ENCODE results near the gene NR5A2. TPM values are rescaled to one million over a fixed set of nuclear protein-coding genes. Genes with fewer than 3 reads are reported as not detected.
A peak's percentile ranks its signal among the peaks of the same experiment; 100 is the strongest.

The NR5A2 gene
- total RNA-seq, 1 experiment from 2014 or later = 4.7 TPM

- H3K27me3 Mint-ChIP-seq (ENCODE audit: low read depth) = peaks cover 50% of the 10 kb centered on the region
- Histone ChIP-seq H3K4me2 (ENCODE audit: insufficient read depth, insufficient read length, low read length) (peak overlapping the region; percentile 100), H3K23me2 (ENCODE audit: insufficient read length, low read depth, low read length, poor library complexity, severe bottlenecking) (peaks cover 52% of the 10 kb centered on the region), H3K79me1 (ENCODE audit: insufficient read depth, low read depth, low read length, poor library complexity, severe bottlenecking) (no peaks in the 10 kb centered on the region), H3K4me1 (ENCODE audit: insufficient read depth, low read length) (peaks cover 6% of the 10 kb centered on the region), H2BK12ac (ENCODE audit: insufficient read length, low read depth, low read length) (no peak overlapping the region), H4K20me1 (ENCODE audit: control insufficient read depth, insufficient read depth, insufficient read length) (no peaks in the 10 kb centered on the region), H2BK20ac (ENCODE audit: low read depth, low read length, poor library complexity, severe bottlenecking) (no peak overlapping the region), H4K5ac (ENCODE audit: insufficient read length, low read depth, low read length) (no peak overlapping the region), H4K8ac (replicated peaks; ENCODE audit: insufficient read length, low read depth, low read length) (no peak overlapping the region), H2AK5ac (ENCODE audit: insufficient read length, low read length) (no peak overlapping the region), H3K9me3 (ENCODE audit: control insufficient read depth, low read depth, low read length) (no peaks in the 10 kb centered on the region), H3T11ph (ENCODE audit: low read length) (no peak overlapping the region), H3K4ac (ENCODE audit: low read depth, low read length) (no peak overlapping the region), H3K27me3 (ENCODE audit: insufficient read depth, low read length) (peaks cover 31% of the 10 kb centered on the region; the same call in 1 of the 2 replicates), H2BK120ac (ENCODE audit: low read depth, low read length, poor library complexity, severe bottlenecking) (no peak overlapping the region), H3K56ac (ENCODE audit: insufficient read length, low read depth, low read length) (no peak overlapping the region), H3K79me2 (ENCODE audit: insufficient read depth, low read length) (no peaks in the 10 kb centered on the region), H3K23ac (ENCODE audit: insufficient read length, low read depth, low read length) (no peak overlapping the region), H3K18ac (ENCODE audit: insufficient read length, low read depth, low read length) (no peak overlapping the region), H3K9ac (ENCODE audit: extremely low read depth, insufficient read length, low read length) (no peak overlapping the region), H3K27ac (ENCODE audit: insufficient read length, low read depth, low read length) (no peak overlapping the region), H2AFZ (ENCODE audit: low read length) (no peak overlapping the region), H2BK5ac (ENCODE audit: insufficient read length, low read length) (no peak overlapping the region), H2BK15ac (ENCODE audit: low read depth, low read length) (no peak overlapping the region), H4K91ac (ENCODE audit: insufficient read length, low read depth, low read length) (no peak overlapping the region), H3K14ac (ENCODE audit: insufficient read depth, low read length) (peak overlapping the region; percentile 28; the same call in 1 of the 2 replicates)
- WGBS (ENCODE audit: extremely low coverage, insufficient read length, low lambda C conversion rate) = no CpG with 5 or more reads among the region's 35 CpGs
- peaks cover 3 to 5% of the 10 kb centered on the region in 2 experiments; a peak in 2 of 5 replicates for H3K9me3 Mint-ChIP-seq
- H3K27ac Mint-ChIP-seq = no peak overlapping the region; a peak in 1 of 7 replicates
- TF ChIP-seq CTCF (conservative IDR thresholded peaks at IDR 0.05) = no peak
- H3K4me3 Mint-ChIP-seq = peak overlapping the region; percentile 71 to 91
- peaks cover 45 to 54% of the 10 kb centered on the region in 2 experiments for H3K4me1 Mint-ChIP-seq
- no peaks in the 10 kb centered on the region; a peak in 1 of 7 replicates for H3K36me3 Mint-ChIP-seq (ENCODE audit: insufficient read depth in 1 of 3, low read depth in 3 of 3)
- peak; percentile 35 for DNase-seq
Observed at GRCh38 chr1:200041337-200042118, 14.0 kb downstream of the NR5A2 start.

Data from H9 (cell line).